Spinal cord (tissue), 10 donors: Measurements from ENCODE around the gene MAN2A2. TPM values are rescaled to one million over a fixed set of nuclear protein-coding genes. Genes with fewer than 3 reads are reported as not detected.

Source experiments
- DNase-seq, 6 donors: peaks; one replicate each; pipeline versions ENCODE4 v3.0.0 to v3.0.0-alpha.2; 2013 to 2015; ENCODE audit warnings: low spot score in 6 of 6, low read depth in 4 of 6
- H3K27ac ChIP-seq: one replicate; pipeline ENCODE4 v1.5.1; 2013; ENCODE audit warnings: low read depth, low read length, control low read depth
- H3K27me3 ChIP-seq: one replicate; pipeline ENCODE4 v1.6.1; 2013; ENCODE audit warnings: low read length; ENCODE audit not compliant: control insufficient read depth, insufficient read depth
- H3K36me3 ChIP-seq: one replicate; pipeline ENCODE4 v1.6.1; 2013; ENCODE audit warnings: low read length; ENCODE audit not compliant: control insufficient read depth, insufficient read depth
- H3K4me1 ChIP-seq: one replicate; pipeline ENCODE4 v1.6.1; 2013; ENCODE audit warnings: low read length; ENCODE audit not compliant: control insufficient read depth, insufficient read depth
- H3K4me3 ChIP-seq: one replicate; pipeline ENCODE4 v1.5.1; 2013; ENCODE audit warnings: low read depth, low read length, control low read depth
- H3K9me3 ChIP-seq: one replicate; pipeline ENCODE4 v1.6.1; 2013; ENCODE audit warnings: low read length; ENCODE audit not compliant: control insufficient read depth, insufficient read depth
- WGBS: methylation state at CpG from one replicate; pipeline ENCODE4 v1.1.5; 2013; ENCODE audit warnings: missing lambda C conversion rate; ENCODE audit not compliant: insufficient coverage; 5-methylcytosine and 5-hydroxymethylcytosine counted together
- polyA plus RNA-seq, 2 donors: library from polyadenylated mRNA; unstranded; fragments of 120-200 nt; gene quantifications; one replicate each; pipeline ENCODE4 v1.2.1, GENCODE V29; 2013; ENCODE audit not compliant: insufficient read length in 2 of 2
- total RNA-seq, 2 donors: library from RNA; depleted of rRNA in 1 of 2; stranded (reverse); fragments of 120-200 nt in 1 of 2; fragments of >200 nt in 1 of 2; gene quantifications; one replicate each; pipeline versions ENCODE4 v1.2.3 to v1.2.4, GENCODE V29; 2013 to 2014
- donor health status: healthy.

The MAN2A2 gene
- total and polyA plus RNA-seq, 4 donors, result 25.3 to 128 (median 81.2) TPM

GRCh38 chr15:90876512-90877170 is 26.5 kb upstream of the MAN2A2 start:
- H3K36me3 ChIP-seq, result peaks cover 73% of the 10 kb centered on the region
- 95% methylated on average over 12 of the region's 15 CpGs for WGBS
- H3K4me3 ChIP-seq, result no peak overlapping the region
- H3K27me3 ChIP-seq, result no peaks in the 10 kb centered on the region
- no peaks in the 10 kb centered on the region for H3K9me3 ChIP-seq
- H3K4me1 ChIP-seq, result peaks cover 23% of the 10 kb centered on the region
- H3K27ac ChIP-seq, result no peak overlapping the region
- no peak for DNase-seq

GRCh38 chr15:90877315-90877714 is 25.8 kb upstream of the MAN2A2 start:
- Histone ChIP-seq H3K4me3 (no peak overlapping the region), H3K36me3 (peaks cover 80% of the 10 kb centered on the region), H3K4me1 (peaks cover 21% of the 10 kb centered on the region), H3K27me3 (no peaks in the 10 kb centered on the region), H3K9me3 (no peaks in the 10 kb centered on the region), H3K27ac (no peak overlapping the region)
- 93% methylated on average over 13 of the region's 14 CpGs for WGBS
- DNase-seq, result no peak

GRCh38 chr15:90877996-90878395 is 25.1 kb upstream of the MAN2A2 start:
- H3K9me3 ChIP-seq, result no peaks in the 10 kb centered on the region
- H3K27ac ChIP-seq, result no peak overlapping the region

GRCh38 chr15:90878660-90879059 is 24.4 kb upstream of the MAN2A2 start:
- WGBS, result 85% methylated on average over 12 of the region's 15 CpGs

More at GRCh38 chr15:90877996-90878395, 25.1 kb upstream of the MAN2A2 start:
- no peak for DNase-seq
- no peaks in the 10 kb centered on the region for H3K27me3 ChIP-seq
- H3K36me3 ChIP-seq, result peaks cover 87% of the 10 kb centered on the region
- H3K4me3 ChIP-seq, result no peak overlapping the region
- peaks cover 17% of the 10 kb centered on the region for H3K4me1 ChIP-seq
- WGBS, result 97% methylated on average over 10 of the region's 14 CpGs

GRCh38 chr15:90879730-90880366 is 23.3 kb upstream of the MAN2A2 start:
- H3K4me3 ChIP-seq, result no peak overlapping the region
- 94% methylated on average over 35 of the region's 35 CpGs for WGBS
- peaks cover 83% of the 10 kb centered on the region for H3K36me3 ChIP-seq
- H3K4me1 ChIP-seq, result peaks cover 20% of the 10 kb centered on the region
- no peaks in the 10 kb centered on the region for H3K27me3 ChIP-seq
- DNase-seq, result no peak
- H3K27ac ChIP-seq, result no peak overlapping the region
- H3K9me3 ChIP-seq, result no peaks in the 10 kb centered on the region

More at GRCh38 chr15:90878660-90879059, 24.4 kb upstream of the MAN2A2 start:
- no peaks in the 10 kb centered on the region for H3K27me3 ChIP-seq
- no peak overlapping the region for H3K4me3 ChIP-seq
- no peak overlapping the region for H3K27ac ChIP-seq
- peaks cover 17% of the 10 kb centered on the region for H3K4me1 ChIP-seq
- no peak for DNase-seq
- no peaks in the 10 kb centered on the region for H3K9me3 ChIP-seq
- H3K36me3 ChIP-seq, result peaks cover 86% of the 10 kb centered on the region

- no peaks in the 10 kb centered on the region for H3K9me3 ChIP-seq
Observed at GRCh38 chr15:90880381-90881145, 22.5 kb upstream of the MAN2A2 start.

GRCh38 chr15:90881181-90881977 is 21.7 kb upstream of the MAN2A2 start:
- Histone ChIP-seq H3K27me3 (no peaks in the 10 kb centered on the region), H3K27ac (no peak overlapping the region), H3K36me3 (peaks cover 72% of the 10 kb centered on the region), H3K4me1 (peaks cover 32% of the 10 kb centered on the region), H3K9me3 (no peaks in the 10 kb centered on the region), H3K4me3 (no peak overlapping the region)
- no peak for DNase-seq
- WGBS, result 86% methylated on average over 33 of the region's 35 CpGs

More at GRCh38 chr15:90880381-90881145, 22.5 kb upstream of the MAN2A2 start:
- Histone ChIP-seq H3K27ac (no peak overlapping the region), H3K36me3 (peaks cover 80% of the 10 kb centered on the region), H3K27me3 (no peaks in the 10 kb centered on the region), H3K4me3 (no peak overlapping the region), H3K4me1 (peaks cover 27% of the 10 kb centered on the region)
- no peak for DNase-seq
- 93% methylated on average over 13 of the region's 16 CpGs for WGBS

GRCh38 chr15:90881978-90882721 is 21.0 kb upstream of the MAN2A2 start:
- Histone ChIP-seq H3K27me3 (no peaks in the 10 kb centered on the region), H3K36me3 (peaks cover 69% of the 10 kb centered on the region), H3K4me1 (peaks cover 32% of the 10 kb centered on the region), H3K9me3 (no peaks in the 10 kb centered on the region), H3K27ac (no peak overlapping the region), H3K4me3 (no peak overlapping the region)
- DNase-seq, result no peak
- 97% methylated on average over 11 of the region's 19 CpGs for WGBS
